IMR-90 (cell line): ENCODE measurements around the gene WRAP73. TPM values are rescaled to one million over a fixed set of nuclear protein-coding genes. Genes with fewer than 3 reads are reported as not detected.

Source experiments
- ATAC-seq: fragments of 200-7000 bp; cut with Tn5 transposase; 2 replicates; pipeline ENCODE4 v1.9.1; 2020; ENCODE audit warnings: low read depth, mild to moderate bottlenecking, moderate library complexity
- BruUV-seq: library from RNA; stranded (reverse); fragments of 400-500 nt; replicated peaks from 2 replicates; lab custom pipeline; 2021; lab: Mats Ljungman, UMichigan
- CTCF ChIA-PET: fragments of 300-600 bp; formaldehyde crosslinking; extraction: SDS; loops from one replicate; lab custom pipeline; 2021; ENCODE audit warnings: antibody characterized with exemption; lab: Yijun Ruan, JAX
- POLR2A ChIA-PET: fragments of 300-600 bp; sonication (Branson Sonifier 250); formaldehyde crosslinking; loops from one replicate; lab custom pipeline; 2022; ENCODE audit warnings: antibody characterized with exemption; ENCODE audit not compliant: unreplicated experiment; lab: Charles Lee
- DNase-seq: peaks from one replicate; pipeline ENCODE4 v3.0.0; 2013
- H2AFZ ChIP-seq: replicated peaks from 2 replicates; pipeline ENCODE3; 2013; ENCODE audit warnings: low read length, mild to moderate bottlenecking; ENCODE audit not compliant: poor library complexity
- H2AK5ac ChIP-seq: 2 replicates; pipeline ENCODE4 v1.6.1; 2013; ENCODE audit warnings: low read depth, low read length, inconsistent platforms
- H2AK9ac ChIP-seq: replicated peaks from 2 replicates; pipeline ENCODE3; 2013; ENCODE audit warnings: mild to moderate bottlenecking, low read depth, low read length, moderate library complexity; ENCODE audit not compliant: poor library complexity
- H2BK120ac ChIP-seq: 2 replicates; pipeline ENCODE4 v1.6.1; 2013; ENCODE audit warnings: low read depth, low read length, inconsistent platforms
- H2BK15ac ChIP-seq: 3 replicates; pipeline ENCODE4 v1.6.1; 2013; ENCODE audit warnings: low read depth, low read length, inconsistent platforms
- H2BK20ac ChIP-seq: 2 replicates; pipeline ENCODE4 v1.6.1; 2013; ENCODE audit warnings: low read depth, mild to moderate bottlenecking, inconsistent platforms, low read length, moderate library complexity
- H2BK5ac ChIP-seq: 2 replicates; pipeline ENCODE4 v1.6.1; 2013; ENCODE audit warnings: mild to moderate bottlenecking, low read depth, low read length, inconsistent platforms; ENCODE audit not compliant: poor library complexity, severe bottlenecking
- H3K14ac ChIP-seq: replicated peaks from 2 replicates; pipeline ENCODE4 v1.6.1; 2013; ENCODE audit warnings: low read depth, low read length, inconsistent platforms
- H3K18ac ChIP-seq: 2 replicates; pipeline ENCODE4 v1.6.1; 2013; ENCODE audit warnings: low read depth, low read length, control low read depth
- H3K23ac ChIP-seq: 2 replicates; pipeline ENCODE4 v1.6.1; 2013; ENCODE audit warnings: low read depth, low read length, inconsistent platforms
- H3K27ac ChIP-seq: 2 replicates; pipeline ENCODE4 v1.5.1; 2013; ENCODE audit warnings: mild to moderate bottlenecking, control low read depth, low read length; ENCODE audit not compliant: insufficient read depth
- H3K27me3 ChIP-seq: 2 replicates; pipeline ENCODE4 v1.6.1; 2013; ENCODE audit warnings: low read length; ENCODE audit not compliant: control insufficient read depth, insufficient read depth
- H3K36me3 ChIP-seq: 2 replicates; pipeline ENCODE4 v1.6.1; 2013; ENCODE audit warnings: low read length, mixed read lengths; ENCODE audit not compliant: control insufficient read depth, insufficient read depth
- H3K4ac ChIP-seq: 2 replicates; pipeline ENCODE4 v1.6.1; 2013; ENCODE audit warnings: low read depth, low read length, inconsistent platforms
- H3K4me1 ChIP-seq: 2 replicates; pipeline ENCODE4 v1.6.1; 2013; ENCODE audit warnings: low read length, mixed read lengths; ENCODE audit not compliant: control insufficient read depth, insufficient read depth
- H3K4me2 ChIP-seq: 2 replicates; pipeline ENCODE4 v1.6.1; 2013; ENCODE audit warnings: low read depth, mild to moderate bottlenecking, control low read depth, low read length, moderate library complexity
- H3K4me3 ChIP-seq: 2 replicates; pipeline ENCODE4 v1.5.1; 2013; ENCODE audit warnings: low read depth, mild to moderate bottlenecking, control low read depth, low read length, moderate library complexity; ENCODE audit not compliant: insufficient read depth
- H3K56ac ChIP-seq: 2 replicates; pipeline ENCODE4 v1.6.1; 2013; ENCODE audit warnings: low read length, inconsistent platforms; ENCODE audit not compliant: insufficient read depth; ENCODE audit errors: extremely low read depth
- H3K79me1 ChIP-seq, 2 experiments: 2 replicates each; pipeline ENCODE4 v1.6.1; 2013; ENCODE audit warnings: low read length in 2 of 2, inconsistent platforms in 1 of 2, low read depth in 1 of 2
- H3K9ac ChIP-seq: 2 replicates; pipeline ENCODE4 v1.6.1; 2013; ENCODE audit warnings: low read depth, low read length, control low read depth
- H3K9me1 ChIP-seq: 2 replicates; pipeline ENCODE4 v1.6.1; 2013; ENCODE audit warnings: low read length, inconsistent platforms; ENCODE audit not compliant: insufficient read depth
- H3K9me3 ChIP-seq: 2 replicates; pipeline ENCODE4 v1.6.1; 2013; ENCODE audit warnings: low read length; ENCODE audit not compliant: control insufficient read depth, insufficient read depth
- H4K20me1 ChIP-seq: 2 replicates; pipeline ENCODE4 v1.6.1; 2013; ENCODE audit warnings: low read length, inconsistent platforms; ENCODE audit not compliant: insufficient read depth
- H4K5ac ChIP-seq: 2 replicates; pipeline ENCODE4 v1.6.1; 2013; ENCODE audit warnings: mild to moderate bottlenecking, low read depth, low read length, control low read depth
- H4K8ac ChIP-seq, 2 experiments: 2 replicates each; pipeline ENCODE4 v1.6.1; 2013; ENCODE audit warnings: low read depth in 2 of 2, low read length in 2 of 2, control low read depth in 1 of 2, inconsistent platforms in 1 of 2
- H4K91ac ChIP-seq: 2 replicates; pipeline ENCODE4 v1.6.1; 2013; ENCODE audit warnings: low read depth, low read length, inconsistent platforms; ENCODE audit not compliant: insufficient read depth
- CEBPB ChIP-seq: IDR thresholded peaks from 2 replicates; pipeline ENCODE4 v1.6.1; 2012; ENCODE audit warnings: low read depth, low read length, improper control_type of control experiment
- ELK1 ChIP-seq: fragments of 150-350 bp; IDR thresholded peaks from 2 replicates; pipeline ENCODE4 v1.6.1; 2016; ENCODE audit warnings: low read depth, mild to moderate bottlenecking, low read length, moderate library complexity, borderline replicate concordance
- MAZ ChIP-seq: IDR thresholded peaks from 2 replicates; pipeline ENCODE4 v1.6.1; 2012; ENCODE audit warnings: low read depth, mild to moderate bottlenecking, low read length, improper control_type of control experiment, moderate library complexity, borderline replicate concordance
- RAD21 ChIP-seq: IDR thresholded peaks from 2 replicates; pipeline ENCODE4 v1.6.1; 2012; ENCODE audit warnings: low read length, improper control_type of control experiment
- WGBS, 2 experiments: methylation state at CpG; one replicate each; pipeline versions ENCODE4 v1.1.5 to v1.1.7; 2013; ENCODE audit warnings: missing lambda C conversion rate in 2 of 2; ENCODE audit not compliant: insufficient read length in 1 of 2; ENCODE audit errors: extremely low coverage in 2 of 2; 5-methylcytosine and 5-hydroxymethylcytosine counted together
- dilution Hi-C: fragments of 300-500 bp; cut with HindIII; formaldehyde crosslinking; loops from one replicate; pipeline ENCODE4 v1.14.3; 2018; ENCODE audit warnings: low sequenced_read_pairs; ENCODE audit not compliant: unreplicated experiment
- in situ Hi-C: fragments of 300-500 bp; cut with MboI; formaldehyde crosslinking; loops from 3 replicates; pipeline ENCODE4 v1.14.3; 2019; ENCODE audit warnings: low sequenced_read_pairs, inconsistent platforms, mixed read lengths
- intact Hi-C: fragments of 100-400 bp; cut with micrococcal nuclease; formaldehyde crosslinking; loops from 2 replicates; pipeline ENCODE4 v1.10.0; 2022
- polyA plus RNA-seq, 3 experiments: library from polyadenylated mRNA; depleted of rRNA; stranded (reverse); fragments of >200 nt; gene quantifications; 2 replicates each; pipeline ENCODE4 v1.2.3, GENCODE V29; 2012; ENCODE audit warnings: low replicate concordance in 1 of 3
- total RNA-seq: library from RNA; depleted of rRNA; stranded (reverse); fragments of >200 nt; gene quantifications from 2 replicates; pipeline ENCODE4 v1.2.3, GENCODE V29; 2012

The WRAP73 gene
- total and polyA plus RNA-seq, 2 of the 4 experiments (the other 2 are of a cell fraction), result 10.8 to 23.6 TPM

DNA sequence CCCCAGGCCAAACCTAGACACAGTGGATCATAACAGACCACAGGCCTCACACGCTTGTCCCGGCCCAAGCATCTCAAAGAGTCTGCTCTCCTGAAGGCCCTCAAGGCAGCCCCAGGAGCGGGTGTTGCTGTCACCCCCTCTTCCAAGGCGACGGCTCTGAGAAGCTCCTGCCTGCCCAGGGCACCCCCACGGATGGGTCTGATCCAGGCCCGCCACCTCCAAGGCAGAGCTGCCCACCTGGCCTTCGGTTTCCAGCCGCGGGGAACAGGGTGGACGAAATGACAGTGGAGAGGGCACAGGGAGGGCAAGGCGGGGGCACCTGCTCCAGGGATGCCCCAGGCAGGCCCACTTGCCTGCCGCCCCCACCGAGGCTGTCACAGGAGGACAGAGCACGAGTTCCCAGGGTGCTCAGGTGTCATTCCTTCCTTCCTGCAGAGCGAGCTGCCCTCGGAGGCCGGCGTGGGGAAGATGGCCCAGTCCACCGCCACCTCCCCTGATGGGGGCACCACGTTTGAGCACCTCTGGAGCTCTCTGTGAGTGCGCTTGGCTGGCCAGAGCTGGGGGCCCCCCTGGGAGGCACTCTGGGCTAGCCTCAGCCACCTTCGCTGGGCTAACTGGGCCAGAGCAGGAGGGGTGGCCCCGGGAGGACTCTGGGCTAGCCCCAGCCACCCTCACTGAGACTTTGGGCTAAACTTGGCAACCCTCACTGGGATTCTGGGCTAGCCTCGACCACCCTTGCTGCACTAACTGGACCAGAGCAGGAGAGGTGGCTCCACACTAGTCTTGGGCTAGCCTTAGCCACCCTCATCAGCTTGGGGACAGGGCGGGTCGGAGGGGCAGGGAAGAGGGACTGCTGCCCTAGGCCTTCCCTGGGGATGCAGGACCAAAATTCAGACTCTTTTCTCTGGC is 32.2 kb upstream of the WRAP73 start:
- Histone ChIP-seq H3K4me2 (no peak overlapping the region), H3K27ac (no peak overlapping the region), H4K8ac (no peak overlapping the region), H3K9me1 (no peaks in the 10 kb centered on the region), H2AK5ac (no peak overlapping the region), H2BK15ac (no peak overlapping the region), H3K36me3 (no peaks in the 10 kb centered on the region), H2BK120ac (no peak overlapping the region), H3K9me3 (no peaks in the 10 kb centered on the region), H2BK5ac (no peak overlapping the region), H4K20me1 (no peaks in the 10 kb centered on the region), H2AFZ (no peak overlapping the region), H3K4me3 (no peak overlapping the region), H3K4me1 (no peaks in the 10 kb centered on the region), H2BK20ac (no peak overlapping the region), H4K91ac (no peak overlapping the region), H3K27me3 (peaks cover 9% of the 10 kb centered on the region; the same call in 1 of the 2 replicates), H2AK9ac (no peak overlapping the region), H3K14ac (no peak overlapping the region), H3K56ac (no peak overlapping the region), H3K4ac (no peak overlapping the region), H3K9ac (no peak overlapping the region), H3K23ac (no peak overlapping the region), H4K5ac (no peak overlapping the region), H3K18ac (no peak overlapping the region), H3K79me1 (no peaks in the 10 kb centered on the region)
- BruUV-seq, result no TSS peak
- ChIA-PET CTCF (no interaction called here), POLR2A (no interaction called here)
- WGBS, 2 experiments, result 69% methylated on average over 10 of the region's 27 CpGs; no CpG with 5 or more reads in 1 of the 2 experiments
- dilution Hi-C loops (no loop called here), intact Hi-C loops (no loop called here), in situ Hi-C loops (no loop called here)
- no peak for ATAC-seq
- TF ChIP-seq ELK1 (no peak), CEBPB (no peak), MAZ (no peak), RAD21 (no peak)
- DNase-seq, result no peak
